CD4-positive, alpha-beta T cell treated with Interleukin-1 beta for 1 hour (primary cell): Measurements from ENCODE around the gene POU3F1.

Source experiments
- DNase-seq, 2 donors: peaks; one replicate each; pipeline ENCODE4 v3.0.0-alpha.2; 2020 to 2022

The POU3F1 gene

DNA sequence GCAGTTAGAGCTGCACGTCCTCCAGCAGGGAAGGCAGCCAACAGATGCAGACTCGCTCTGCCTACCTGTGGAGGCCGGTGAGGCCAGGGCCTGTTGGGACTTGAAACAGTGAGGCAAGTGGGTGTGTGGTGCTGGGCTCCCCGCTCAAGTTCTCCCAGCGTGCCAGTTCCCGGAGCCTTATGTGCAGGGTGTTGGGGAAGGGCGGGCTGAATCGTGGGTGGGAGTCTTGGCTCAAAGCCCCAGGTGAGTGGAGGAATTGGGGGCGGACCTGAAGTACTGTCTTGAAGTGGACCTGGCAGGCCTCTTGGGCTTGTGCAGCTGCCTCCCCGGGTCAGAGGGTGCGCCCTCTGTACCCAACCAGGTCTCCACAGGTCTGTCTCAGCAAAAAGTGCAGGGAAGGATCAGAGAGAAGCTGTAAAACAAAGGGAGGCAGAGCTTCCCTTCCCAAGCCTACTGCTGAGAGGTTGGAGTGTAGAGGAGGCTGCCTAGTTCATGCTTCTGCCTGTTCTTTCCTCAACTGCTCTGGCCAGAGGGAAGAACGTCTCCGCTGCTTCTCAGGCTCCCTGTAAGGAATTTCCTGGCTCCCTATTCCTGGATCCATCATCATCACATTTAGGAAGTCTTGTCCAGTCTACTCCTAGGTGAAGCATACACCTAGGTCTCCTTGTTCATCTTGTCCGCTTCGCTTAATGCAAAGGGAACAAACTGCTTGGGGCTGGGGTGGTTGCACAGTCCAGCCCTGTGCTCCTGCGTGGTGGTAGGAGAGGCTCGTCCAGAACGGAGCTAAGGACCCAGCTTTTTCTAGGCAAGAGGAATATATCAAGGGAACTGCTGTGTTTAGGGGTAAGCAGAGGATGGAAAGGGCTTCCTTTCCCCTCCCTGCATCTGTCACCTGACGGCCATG is 19.1 kb downstream of the POU3F1 start:
- no peak for DNase-seq

GRCh38 chr1:38026592-38027200 is 19.9 kb downstream of the POU3F1 start:
- DNase-seq, result no peak

DNA sequence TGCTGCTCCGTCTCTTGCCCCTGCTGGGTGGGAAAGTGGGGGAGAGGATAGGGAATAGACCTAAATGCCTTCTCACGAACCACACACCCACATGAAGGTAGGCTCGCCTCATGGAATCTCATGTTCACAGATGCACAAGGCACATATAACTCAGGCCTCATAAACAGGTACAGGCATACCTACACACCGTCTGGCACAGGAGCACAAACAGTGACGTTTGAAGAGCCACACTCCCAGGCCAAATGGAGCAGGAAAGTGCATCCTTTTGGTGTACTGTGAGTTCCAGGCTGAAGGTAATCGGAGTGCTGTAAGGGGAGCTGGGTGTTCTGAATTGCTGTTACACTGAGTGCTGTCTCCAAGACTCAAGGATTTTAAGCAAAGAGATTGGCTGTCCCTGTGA is 20.9 kb downstream of the POU3F1 start:
- no peak for DNase-seq

GRCh38 chr1:38025233-38025632 is 21.4 kb downstream of the POU3F1 start:
- DNase-seq, result no peak

- no peak for DNase-seq
These were observed 23.8 kb downstream of the POU3F1 start for GRCh38 chr1:38022810-38023209.

GRCh38 chr1:38021969-38022368 is 24.6 kb downstream of the POU3F1 start:
- no peak for DNase-seq

DNA sequence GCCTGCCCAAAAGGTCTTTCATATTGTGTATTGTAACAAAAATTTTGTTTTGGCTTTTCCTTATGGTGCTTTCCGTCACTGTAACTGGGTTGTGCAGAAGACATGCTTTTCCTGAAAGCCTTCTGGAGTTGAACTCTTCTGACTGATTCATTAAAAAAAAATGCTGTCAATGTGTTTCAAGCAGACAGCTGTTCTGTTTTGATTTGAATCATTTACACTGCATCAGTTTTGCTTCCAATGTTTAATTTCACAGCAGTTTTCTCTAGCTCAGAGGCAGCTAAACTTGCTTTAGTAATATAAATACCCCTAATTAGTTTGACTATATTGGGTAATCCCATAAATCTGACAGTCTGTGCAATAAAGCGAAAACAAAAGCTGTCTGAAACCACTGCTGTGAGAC is 26.2 kb downstream of the POU3F1 start:
- no peak for DNase-seq

DNA sequence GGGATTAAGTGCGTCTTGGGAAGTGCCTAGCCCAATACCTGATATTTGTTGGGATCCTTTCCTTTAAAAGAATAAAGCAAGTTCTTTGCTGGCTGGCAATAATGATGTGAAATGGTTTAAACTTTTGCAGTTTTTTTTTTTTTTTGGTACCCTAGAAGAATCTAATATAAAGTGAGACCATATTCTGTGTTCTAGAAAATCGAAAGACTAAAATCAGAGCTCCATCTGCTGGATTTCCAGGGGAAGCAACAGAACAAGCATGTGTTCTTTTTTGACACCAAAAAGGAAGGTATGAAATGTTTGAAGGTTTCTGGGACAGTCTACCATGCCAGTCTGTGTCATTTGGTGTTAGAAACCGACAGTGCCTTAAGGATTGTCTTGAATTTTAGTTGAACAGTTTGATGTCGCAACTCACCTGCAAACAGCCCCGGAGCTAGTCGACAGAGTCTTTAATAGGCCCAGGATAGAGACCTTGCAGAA is 27.7 kb downstream of the POU3F1 start:
- peak in 1 of 2 donors; percentile 52 for DNase-seq

DNA sequence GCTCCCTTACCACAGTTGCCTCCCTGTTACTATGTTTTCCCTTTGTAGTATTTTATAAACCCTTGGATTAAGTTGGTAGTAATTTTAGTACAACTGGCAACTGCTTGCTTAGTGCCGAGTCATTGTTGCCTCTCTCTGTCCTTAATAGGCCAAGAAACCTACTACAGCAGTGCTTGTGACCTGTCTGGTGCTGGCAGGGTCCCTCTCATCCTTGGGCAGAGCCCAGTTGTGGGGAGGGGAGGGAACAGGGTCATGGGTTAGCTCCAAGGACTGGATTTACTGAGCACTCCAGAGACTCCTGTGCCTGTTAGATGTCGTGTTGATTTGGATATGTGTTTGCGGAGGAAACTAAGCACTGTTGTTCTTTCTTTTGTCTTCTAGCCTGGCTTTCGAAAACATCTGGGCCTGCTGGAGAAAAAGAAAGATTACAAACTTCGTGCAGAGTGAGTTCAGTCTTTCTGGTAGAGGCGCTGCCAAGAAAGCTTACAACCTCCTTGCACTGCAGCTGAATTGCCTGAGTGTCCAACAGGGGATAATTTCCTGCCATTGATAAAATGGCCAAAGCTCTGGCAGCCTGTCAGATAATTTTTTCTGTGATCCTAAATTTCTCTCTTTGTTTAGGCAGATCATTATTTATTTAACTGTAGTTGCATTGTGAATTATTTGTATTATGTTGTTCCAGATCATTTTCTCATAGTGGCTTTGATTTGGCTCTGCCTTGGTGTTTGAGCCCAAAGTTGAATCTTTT is 30.4 kb downstream of the POU3F1 start:
- no peak for DNase-seq

DNA sequence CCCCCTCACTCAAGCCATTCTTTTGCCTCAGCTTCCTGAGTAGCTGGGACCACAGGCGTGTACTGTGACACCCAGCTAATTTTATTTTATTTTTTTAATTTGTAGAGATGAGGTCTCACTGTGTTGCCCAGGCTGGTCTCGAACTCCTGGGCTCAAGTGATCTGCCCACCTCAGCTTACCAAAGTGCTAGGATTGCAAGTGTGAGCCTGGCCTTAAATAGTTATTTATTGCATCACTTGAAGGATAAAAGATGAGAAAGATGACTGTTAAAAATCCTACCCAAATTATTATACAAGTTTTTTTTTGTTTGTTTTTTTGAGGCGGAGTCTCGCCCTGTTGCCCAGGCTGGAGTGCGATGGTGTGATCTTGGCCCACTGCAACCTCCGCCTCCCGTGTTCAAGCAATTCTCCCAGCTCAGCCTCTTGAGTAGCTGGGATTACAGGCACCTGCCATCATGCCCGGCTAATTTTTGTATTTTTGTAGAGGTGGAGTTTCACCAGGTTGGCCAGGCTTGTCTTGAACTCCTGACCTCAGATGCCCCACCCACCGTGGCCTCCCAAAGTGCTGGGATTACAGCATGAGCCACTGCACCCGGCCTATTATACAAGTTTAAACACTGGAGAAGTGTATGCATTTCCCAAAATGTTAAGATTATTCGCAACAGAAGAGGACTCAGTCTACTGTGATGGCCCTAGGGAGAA is 31.7 kb downstream of the POU3F1 start:
- no peak for DNase-seq

GRCh38 chr1:38014171-38014570 is 32.4 kb downstream of the POU3F1 start:
- DNase-seq, result no peak

GRCh38 chr1:38013227-38013622 is 33.4 kb downstream of the POU3F1 start:
- DNase-seq, result no peak

DNA sequence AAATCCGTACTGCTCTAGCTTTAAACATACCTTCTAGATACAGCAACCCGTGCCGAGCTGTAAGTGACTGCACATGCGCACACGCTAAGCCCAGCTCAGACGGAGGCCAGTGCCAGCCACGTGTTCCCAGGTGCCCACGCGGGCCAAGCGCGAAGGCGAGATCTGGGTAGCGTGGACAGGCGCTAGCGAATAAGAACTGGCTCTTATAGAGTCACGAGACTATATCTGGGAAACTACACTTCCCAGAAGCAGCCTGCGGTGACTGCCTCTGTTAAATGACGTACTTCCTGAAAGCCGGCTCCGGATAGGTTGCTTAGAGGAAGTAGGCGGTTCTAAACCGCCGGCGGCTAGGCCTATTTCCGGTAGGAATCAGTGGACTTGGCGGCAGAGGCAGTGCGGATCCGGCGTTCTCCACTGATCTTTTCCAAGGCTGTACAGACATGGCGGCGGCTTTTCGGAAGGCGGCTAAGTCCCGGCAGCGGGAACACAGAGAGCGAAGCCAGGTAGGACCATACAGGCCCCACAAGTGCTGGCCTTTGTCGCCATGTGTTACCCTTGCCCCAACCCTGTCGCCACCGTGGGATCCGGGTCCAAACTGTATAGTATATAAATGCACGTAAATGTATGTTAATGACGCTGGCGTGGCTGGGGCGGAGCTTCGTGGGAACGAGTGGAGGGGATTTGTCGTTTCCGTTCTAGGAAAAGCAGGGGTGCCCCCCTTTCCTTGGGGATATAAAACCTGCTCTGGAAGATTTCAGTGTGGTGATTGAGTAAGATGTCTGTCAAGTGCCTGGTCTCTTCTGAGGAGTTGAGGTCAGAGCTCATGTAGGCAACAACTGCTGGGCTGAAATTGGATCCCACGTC is 34.0 kb downstream of the POU3F1 start, which contains the start of gene UTP11:
Gene UTP11 (plus strand): TSS at position 372 of the 864 bp plus-strand sequence. CDS start 69 bp downstream, at position 441.
- DNase-seq, result peak; percentile 95 to 96

GRCh38 chr1:38009841-38010180 is 36.8 kb downstream of the POU3F1 start:
- no peak for DNase-seq

DNA sequence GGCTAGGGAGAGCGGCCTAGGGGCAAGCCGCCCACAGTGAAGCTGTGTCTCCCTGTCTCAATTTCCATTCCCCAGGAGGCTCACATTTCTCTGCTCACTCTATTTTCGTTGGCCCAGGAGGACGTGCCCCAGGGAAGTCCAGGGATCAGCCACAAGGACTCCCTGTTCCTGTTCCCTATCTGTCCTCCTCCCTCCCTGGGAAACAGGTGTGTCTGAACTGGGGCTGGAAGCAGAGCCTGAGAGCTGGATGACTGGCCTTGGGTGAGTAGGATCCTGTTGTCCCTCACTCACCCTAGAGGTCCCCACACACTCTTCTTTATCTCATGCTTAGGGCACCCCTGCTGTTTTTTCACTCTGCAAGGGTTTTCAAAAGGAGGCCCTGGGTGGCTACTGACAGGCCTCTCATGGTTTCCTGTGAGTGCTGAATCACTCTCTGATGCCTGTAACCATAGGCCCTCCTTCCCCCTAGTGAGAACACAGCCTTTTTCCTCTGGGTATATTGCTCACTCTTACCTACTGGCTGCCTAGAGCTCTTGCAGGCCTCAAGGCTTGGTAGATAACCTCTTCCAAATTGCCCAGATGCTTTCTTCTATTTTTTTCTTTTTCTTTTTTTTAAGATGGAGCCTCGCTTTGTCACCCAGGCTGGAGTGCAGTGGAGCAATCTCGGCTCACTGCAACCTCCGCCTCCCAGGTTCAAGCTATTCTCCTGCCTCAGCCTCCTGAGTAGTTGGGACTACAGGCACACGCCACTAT is 37.3 kb downstream of the POU3F1 start:
- peak; percentile 54 to 63 for DNase-seq

- DNase-seq, result no peak
These were observed 40.4 kb downstream of the POU3F1 start for GRCh38 chr1:38006008-38006828.

- DNase-seq, result peak; percentile 56 to 57
These were observed 41.2 kb downstream of the POU3F1 start, which contains the start of gene FHL3 for GRCh38 chr1:38005195-38006007. FHL3 (minus strand) TSS chr1:38005514; CDS start chr1:37999412, 6,102 bp downstream.

GRCh38 chr1:38004284-38005108 is 42.1 kb downstream of the POU3F1 start:
- no peak for DNase-seq
